HG03439 (cell line): ENCODE results near the gene KRT1.

Experiments used
- ATAC-seq: cut with Tn5 transposase; IDR thresholded peaks from one replicate; pipeline ENCODE4 v1.9.1; 2021; ENCODE audit warnings: mild to moderate bottlenecking, moderate library complexity; ENCODE audit not compliant: unreplicated experiment

Gene KRT1

DNA sequence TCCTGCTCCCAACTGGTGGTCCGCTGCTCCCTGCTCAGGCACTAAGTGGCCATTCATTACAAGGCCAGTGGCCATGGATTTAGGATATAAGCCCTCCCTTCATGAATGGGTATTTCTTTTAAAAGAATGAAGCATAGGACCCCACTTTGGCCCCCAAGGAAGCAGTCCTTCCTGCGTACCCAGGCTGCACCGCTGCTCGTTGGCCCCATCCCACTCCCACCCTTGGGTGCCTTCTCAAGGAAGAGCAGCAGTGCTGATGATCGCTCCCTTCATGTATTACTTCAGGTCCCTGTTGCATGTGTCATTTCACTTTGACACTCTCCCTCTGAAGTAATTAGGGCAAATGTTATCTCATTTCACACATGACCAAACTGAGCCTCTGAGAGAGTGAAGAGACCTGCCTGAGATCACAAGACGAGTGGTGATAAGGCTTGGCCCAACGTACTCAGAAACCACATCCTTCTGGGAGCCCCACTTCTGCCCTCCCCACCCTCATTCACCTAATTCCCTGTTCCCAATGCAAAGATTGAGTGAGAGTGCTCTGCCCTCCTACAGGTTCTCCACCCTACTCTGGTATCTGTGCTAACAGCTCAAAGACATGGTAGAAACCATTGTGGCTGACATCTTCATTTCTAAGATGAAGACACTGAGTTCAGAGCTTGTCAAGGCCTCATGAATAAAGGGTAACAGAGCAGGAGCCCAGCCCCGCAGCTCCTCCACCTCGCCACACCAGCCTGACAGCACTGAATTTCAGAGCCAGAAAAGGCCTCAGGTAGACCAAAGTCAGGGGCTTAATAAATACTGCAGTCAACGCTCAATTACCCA is 17.9 kb downstream of the KRT1 start:
- ATAC-seq = no peak

DNA sequence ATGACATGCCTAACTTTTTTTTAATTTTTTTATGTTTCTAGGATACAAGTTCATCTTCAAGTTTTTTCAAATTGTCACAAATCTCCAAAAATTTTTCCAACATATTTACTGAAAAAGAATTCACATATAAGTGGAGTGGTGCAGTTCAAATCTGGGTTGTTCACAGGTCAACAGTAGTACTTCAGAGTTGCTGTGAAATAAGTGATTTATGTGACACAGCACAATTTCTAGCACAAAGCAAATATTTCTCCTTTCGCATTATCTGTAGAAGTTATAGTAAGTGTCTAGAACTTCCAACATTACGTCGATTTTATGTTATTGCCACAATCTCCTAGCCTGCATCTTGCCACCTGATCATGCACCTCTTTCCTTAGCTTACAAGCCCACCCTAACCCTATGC is 18.5 kb downstream of the KRT1 start:
- ATAC-seq = no peak

DNA sequence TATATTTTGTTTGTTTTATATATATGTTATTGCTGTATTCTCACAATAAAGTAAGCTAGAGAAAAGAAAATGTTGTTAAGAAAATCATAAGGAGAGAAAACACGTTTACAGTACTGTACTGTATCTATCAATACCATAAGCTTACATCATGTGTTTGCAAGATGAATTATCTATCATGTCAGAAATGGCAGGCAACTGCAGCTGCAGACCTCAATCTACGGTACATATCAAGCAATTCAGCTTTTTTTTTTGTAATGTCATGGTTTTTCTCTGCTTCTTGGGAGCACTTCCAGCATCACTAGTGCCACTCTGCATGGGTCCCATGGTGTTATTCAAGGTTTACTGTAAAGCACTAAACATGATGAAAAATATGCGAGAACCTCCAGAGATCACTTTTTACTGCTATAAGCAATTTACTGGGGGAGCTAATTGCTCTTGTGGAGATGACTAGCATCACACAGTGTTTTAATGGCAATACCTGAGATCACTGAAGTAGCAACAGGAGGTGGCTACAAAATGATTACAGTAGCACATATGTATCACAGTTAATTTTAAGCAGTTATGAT is 19.2 kb downstream of the KRT1 start:
- no peak for ATAC-seq

DNA sequence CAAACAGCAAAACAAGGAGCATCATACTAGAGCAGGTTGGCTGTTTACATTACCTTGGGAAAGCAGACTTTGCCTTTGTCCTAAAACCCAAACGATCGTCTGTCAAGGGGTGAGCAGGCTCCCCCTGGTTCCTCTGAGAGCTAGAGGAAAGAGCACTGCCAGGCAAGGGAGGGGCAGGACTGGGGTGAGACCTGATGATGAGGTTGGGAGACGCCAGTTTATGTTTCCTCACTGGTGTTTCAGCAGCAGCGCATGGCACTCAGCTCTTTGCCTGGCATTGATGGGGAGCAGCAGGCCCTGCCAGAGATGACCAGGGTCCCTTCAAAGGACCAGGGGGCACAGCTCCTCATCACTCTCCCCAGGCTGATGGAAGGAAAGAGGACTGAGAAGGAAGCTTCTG is 20.3 kb downstream of the KRT1 start:
- ATAC-seq = no peak

DNA sequence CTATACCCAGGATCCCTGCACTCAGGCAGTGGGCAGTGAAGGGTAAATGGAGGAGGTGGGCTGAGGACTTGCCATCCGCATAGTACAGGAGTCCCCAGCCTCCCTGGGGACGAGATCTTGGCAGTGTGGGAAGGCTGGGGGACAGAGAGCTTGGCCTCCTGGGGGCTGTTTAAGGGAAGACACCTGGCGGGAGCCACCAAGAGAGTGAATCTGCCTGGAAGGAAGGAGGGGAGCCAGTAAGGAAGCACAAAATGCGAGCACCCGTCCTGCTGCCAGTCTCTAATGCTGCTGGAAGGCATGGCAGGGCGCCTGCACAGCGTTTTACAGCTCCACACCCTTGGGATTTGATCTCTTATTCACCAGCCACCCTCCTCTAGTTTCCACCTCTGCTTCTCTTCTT is 20.8 kb downstream of the KRT1 start:
- no peak for ATAC-seq

DNA sequence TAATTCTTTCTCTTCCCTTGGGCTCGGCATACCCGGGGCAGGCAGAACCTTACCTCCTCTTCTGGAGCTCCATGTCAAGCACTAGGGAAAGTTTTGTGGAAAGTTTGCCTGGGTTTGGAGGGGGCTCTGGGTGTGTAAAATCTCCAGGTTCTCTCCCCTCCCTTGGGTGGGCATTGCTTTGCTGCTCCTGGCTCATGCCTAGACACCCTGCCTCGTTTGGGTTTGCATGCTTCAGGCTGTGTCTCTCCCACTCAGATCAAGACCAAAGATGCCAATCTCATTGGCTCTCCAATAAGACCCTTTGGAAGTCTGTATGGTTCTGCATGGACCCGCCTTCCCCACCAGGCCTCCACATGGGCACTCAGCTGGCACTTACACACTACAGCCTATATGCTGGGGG is 22.0 kb downstream of the KRT1 start:
- ATAC-seq = no peak

DNA sequence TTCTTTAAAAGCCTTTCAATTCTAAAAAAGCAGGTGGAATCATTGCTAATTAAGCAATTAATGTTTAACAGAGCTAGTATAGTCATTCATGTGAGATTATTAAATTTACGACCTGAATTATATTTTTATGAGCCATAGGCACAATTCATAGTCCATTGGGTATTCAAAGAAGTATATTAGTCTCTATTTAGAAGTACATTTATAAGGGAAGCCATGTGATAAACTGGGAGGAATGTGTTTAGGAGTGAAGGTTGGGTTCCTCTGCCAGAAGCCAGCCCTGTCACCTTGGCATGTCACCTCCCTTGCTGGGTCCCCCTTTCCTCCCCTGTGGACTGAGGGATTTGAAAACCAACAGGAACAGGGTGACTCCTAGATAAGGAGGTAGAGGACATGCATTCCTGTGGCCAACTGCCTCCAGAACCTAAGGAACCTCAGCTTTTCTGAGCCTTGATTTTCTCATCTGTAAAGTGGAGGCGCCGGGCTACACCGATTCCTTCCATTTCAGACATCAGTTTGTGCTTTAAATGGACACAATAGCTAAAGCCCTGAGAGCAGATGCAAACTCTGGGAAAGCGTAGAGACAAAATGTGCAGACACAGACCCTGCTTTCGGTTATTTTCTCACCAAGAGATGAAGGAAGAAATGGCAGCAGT is 22.8 kb downstream of the KRT1 start:
- no peak for ATAC-seq

DNA sequence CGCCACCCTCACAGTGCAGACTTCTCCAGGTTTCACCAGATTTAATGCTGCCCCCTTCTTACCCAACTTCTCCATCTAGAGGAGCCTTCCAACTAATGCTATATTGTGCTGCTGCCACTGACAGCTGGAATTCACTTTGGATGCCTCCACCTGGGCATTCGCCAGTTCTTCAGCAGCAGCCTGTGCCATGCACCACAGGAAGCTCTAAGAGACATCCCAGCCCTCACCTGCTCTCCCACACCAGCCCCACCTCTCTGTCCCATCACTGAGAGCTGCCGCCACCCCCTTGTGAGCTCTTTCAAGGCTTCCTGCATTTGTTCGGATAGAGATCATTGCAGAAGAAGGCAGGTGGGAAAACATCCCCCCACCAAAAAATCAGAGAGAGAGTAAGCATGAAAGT is 23.6 kb downstream of the KRT1 start:
- ATAC-seq = no peak

DNA sequence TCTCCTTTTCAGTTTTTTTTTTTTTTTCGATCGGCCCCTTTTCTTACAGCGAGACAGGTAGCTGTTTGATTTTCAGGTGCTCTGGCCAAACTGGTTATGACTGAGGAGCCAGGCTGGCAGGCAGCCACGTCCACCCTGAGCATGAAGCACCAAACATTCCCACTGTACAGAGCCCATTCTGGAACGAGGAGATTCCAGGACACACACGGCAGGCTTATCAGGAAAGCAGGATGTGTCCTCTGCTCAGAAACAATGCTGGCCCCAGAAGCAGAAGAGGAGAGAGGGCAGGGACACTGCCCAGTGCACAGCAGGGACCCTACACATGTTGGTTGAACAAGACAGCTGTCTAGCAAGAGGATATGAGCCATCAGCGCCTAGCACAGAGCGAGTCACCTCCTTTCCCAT is 24.5 kb downstream of the KRT1 start:
- ATAC-seq = no peak

DNA sequence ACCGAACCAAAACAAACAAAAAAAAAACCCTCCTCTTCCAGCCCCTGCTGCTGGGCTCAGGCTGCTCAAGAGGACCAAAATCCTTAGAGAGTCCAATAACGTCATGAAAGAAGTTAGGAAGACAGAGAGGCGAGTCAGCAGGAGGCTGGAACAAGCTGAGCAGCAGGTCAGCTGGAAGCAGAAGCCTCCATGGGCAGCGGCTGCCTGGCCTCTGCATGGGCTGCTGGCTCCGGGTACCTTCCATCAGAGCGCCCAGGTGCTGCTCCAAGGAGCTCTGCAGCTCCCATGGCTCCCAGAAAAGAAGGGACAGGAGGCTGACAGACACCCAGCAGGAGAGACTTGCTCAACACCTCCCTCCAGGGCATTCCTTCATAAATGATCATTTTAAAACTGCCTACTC is 25.0 kb downstream of the KRT1 start:
- no peak for ATAC-seq

DNA sequence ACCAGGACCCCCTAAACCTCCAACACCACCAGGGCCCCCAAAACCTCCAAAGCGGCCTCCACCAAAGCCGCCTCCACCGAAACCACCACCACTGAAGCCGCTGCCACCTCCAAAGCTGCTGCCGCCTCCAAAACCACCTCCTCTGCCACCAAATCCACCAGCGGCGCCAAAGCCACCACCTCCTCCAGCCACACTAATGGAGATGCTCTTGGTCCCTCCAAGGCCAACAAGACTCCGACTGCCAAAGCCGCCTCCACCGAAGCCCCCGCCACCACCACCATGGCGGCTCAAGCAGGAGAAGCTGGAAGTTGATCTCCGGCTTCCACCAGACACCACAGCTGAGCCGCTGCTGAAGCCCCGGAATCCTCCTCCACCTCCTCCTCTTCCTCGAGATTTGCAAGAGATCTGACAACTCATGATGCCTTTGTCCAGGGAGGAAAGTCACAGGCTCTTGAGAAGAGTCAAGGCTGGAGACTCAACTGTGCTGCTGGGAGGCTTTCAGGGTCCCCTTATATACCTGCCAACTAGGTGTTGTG is 28.4 kb downstream of the KRT1 start, which contains the start of gene KRT2:
TSS of gene KRT2 (minus strand) at position 486 of the 536 bp plus-strand sequence. CDS start at position 417, 69 bp downstream.
- ATAC-seq = no peak

DNA sequence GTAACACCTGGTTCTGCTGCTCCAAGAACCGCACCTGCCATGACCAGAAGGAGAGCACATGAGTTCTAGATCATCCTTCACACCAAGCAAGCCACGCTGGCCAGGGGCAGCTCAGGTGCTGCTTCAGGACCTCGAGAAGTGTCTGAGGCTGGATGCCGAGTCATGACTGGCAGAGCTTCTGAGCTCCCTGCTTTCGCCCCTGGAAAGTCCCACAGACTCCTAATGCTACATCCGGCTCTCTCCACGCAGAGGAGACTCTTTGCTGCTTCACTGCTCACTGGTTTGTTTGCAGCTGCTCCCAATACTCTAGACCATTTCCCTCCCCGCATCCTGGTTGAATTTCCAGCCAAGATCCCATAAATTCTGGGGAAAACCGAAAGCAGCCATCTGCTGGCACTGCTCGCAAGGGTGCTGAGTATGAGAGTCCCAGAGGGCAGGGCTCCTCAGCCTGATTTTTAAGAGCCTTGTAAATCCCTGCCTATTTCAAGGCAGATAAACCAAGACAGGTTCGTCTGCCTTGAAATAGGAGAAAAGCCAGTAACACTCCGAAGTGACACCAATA is 29.6 kb downstream of the KRT1 start:
- no peak for ATAC-seq

DNA sequence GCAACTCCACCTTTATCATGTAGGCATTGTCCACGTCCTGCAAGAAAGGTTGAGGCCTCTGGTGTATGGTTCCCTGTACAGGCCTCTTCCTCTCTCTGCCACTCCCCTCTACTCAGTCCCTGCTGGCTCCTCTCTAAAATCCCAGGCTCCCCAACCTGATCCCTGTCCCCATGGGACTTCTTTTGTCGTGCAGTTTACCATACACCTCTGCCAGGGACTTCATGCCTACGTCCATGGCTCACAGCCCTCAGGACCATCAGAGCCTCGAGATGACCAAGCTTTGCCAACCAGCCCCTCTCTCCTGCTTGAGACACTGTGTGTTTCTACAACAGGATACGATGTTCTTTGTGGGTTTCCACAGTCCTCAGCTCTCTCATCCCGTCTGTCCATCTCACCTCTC is 31.1 kb downstream of the KRT1 start:
- no peak for ATAC-seq

DNA sequence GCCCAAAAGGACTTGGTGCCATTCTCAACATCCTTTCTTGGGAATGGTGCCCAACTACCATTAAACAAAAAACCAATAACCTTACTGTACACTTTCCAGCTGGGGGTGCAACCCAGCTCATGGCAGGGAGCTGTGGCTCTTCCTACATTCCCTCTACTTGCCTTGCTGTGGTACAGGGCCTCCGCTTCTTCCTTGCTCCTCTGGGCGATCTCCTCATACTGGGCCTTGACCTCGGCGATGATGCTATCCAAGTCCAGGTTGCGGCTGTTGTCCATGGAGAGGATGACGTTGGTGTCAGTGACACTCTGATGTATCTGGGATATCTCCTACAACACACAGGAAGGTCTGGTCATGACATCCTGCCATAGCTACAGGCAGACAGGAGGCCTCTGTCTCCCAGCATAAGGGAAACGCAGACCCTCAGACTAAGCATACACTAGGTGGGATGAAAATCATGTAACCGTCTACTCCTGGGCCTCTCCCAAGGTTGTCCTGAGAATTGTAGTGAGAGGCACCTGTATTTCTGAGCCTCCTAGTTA is 32.1 kb downstream of the KRT1 start:
- ATAC-seq = no peak

DNA sequence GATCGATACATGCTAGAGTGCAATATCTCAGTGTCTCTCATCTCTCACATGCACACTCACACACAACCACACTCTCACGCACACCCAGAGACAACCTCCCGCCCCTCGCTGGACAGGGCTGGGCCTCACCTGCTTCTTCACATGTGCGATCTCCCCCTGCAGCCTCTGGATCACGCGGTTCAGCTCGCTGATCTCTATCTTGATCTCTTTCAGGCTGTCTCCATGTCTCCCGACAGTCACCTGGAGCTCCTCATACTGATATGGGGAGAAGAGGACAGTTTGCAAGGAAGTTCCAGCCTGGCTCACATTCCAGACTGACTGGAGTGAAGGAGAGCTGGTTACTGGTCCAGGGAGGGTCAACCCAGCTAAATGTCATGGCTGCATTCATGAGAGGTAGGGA is 32.6 kb downstream of the KRT1 start:
- no peak for ATAC-seq

DNA sequence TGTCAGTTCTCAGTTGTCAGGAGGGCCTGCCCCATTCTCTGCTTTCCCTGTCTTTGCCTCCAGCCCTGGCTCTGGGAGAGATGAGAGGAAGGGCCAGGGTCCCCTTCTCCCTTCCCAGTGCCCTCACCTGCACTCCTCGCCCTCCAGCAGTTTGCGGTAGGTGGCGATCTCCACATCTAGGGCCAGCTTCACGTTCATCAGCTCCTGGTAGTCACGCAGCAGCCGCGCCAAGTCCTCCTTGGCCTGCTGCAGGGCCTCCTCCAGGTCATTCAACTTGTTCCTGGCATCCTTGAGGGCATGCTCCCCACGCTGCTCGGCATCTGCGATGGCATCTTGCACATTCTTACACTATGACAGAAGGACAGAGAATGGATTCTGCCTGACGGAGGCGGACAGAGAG is 33.6 kb downstream of the KRT1 start:
- ATAC-seq = no peak

DNA sequence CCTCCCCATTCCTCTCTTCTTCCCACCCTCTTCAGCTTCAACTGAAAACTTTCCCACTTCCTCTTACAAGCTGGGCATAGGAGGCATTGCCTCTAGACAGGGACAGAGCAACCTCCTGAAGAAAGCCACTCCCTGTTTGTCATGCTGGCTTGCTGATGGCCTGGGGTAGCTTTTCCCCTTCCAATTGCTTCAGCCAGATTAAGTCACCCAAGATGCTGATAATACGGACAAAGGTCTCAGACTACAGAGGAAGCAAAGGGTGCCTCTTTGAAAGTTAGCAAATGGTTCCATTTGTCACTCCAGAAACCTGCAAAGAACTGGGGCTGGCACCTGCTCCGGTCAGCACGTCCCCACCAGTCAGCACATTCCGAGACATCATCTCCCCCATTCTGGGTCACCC is 34.2 kb downstream of the KRT1 start:
- no peak for ATAC-seq

DNA sequence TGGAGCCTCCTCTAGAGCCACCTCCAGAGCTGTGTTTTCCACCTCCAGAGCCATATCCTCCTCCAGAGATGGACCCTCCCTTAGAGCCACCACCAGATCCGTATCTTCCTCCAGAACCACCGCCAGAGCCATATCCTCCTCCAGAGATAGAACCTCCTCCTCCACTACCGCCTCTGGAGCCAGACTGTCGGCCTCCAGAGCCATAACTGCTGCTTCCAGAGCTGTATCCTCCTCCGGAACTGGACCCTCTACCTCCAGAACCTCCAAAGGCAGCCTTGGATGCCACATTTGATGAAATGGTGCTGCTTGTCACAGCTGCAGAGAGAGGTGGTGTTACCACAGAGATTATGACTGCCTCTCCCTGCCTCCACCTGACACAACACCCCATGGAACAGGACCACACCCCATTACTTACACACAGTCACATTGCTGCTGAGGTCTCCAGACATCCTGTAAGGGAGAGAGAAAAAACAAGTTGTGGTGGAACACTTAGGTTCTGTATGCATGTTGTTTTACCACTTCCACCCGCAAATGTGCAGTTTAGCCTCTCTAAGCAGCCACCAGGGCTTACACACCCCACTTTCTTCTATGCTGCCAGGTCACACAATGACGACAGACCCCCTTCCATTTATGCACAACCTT is 35.0 kb downstream of the KRT1 start:
- no peak for ATAC-seq

DNA sequence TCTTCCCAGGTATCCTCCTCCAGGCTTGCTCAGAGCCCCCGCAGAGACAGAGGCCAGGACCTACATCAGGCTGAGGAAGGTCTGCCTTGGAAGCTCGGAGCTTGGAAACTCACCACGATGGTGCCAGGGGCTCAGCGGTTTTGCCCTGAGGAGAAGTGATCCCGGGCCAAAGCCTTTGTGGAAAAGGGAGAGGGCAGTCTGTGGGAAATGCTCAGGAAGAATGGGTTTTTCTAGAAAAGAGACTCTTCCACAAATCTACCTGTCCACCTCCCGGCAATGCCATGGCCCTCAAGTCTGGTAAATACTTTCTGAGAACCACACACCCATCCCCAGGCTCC is 36.2 kb downstream of the KRT1 start:
- ATAC-seq = no peak

DNA sequence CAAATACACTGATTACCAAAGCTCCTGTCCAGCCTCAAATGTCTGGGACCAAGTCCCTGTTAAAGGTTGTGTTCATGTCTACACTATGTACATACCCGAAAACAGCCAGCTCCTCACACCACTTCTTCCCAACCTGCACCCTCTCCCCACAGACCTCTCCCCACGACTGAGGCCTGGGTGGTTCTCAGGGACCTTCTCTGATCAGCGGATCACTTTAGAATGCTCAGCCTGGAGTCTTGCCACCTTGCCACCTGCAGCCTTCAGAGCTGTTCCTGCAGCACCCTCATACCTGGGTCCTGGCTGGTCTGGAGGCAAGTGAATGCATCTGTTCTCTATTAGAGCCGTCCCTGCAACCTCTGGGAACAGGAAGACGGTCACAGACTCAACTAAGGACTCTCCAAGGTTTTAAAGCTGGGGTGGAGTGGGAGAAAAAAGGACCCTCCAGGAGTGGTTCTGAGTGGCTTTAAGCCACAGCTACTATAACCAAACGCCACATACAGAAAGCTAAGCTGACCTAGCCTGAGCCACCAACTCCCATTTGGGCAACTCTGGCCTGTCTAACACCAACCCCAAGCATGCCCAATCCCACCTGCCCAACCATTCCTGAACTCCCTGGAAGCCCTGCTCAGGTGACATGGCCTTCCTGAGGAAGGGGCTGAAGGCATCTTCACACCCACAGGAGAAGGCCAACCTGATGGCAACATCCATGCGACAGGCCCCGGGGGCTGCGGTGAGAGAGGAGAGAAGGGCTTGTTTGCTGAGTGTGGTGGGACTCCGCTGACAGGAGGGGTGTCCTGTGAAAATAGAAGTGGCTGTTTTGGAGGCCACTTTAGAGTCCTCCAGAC is 36.8 kb downstream of the KRT1 start:
- no peak for ATAC-seq
